Activated CD4-positive, alpha-beta T cell treated with anti-CD3 and anti-CD28 coated beads, Interleukin-2, Interleukin-4, amounts not matched to agents 100 ng/mL and 50 ng/mL, durations not matched to agents 16 hours and 8 hours (primary cell): ENCODE measurements around the gene ATG9B.

ENCODE experiments used
- DNase-seq: peaks from one replicate; pipeline ENCODE4 v3.0.0-alpha.2; 2020; ENCODE audit warnings: low spot score

Gene ATG9B

GRCh38 chr7:151024435-151025056, at the start of gene ATG9B:
ATG9B (minus strand) TSS chr7:151024494; CDS start chr7:151024423, 71 bp downstream.
- no peak for DNase-seq

- no peak for DNase-seq
Observed at GRCh38 chr7:151073990-151074389, 49.7 kb upstream of the ATG9B start.

GRCh38 chr7:151071032-151071866, 47.0 kb upstream of the ATG9B start:
- no peak for DNase-seq

GRCh38 chr7:151070574-151070960, 46.3 kb upstream of the ATG9B start:
- no peak for DNase-seq

GRCh38 chr7:151069841-151070573, 45.7 kb upstream of the ATG9B start:
- DNase-seq = no peak

GRCh38 chr7:151068069-151068773, 43.9 kb upstream of the ATG9B start:
- DNase-seq = no peak

GRCh38 chr7:151066273-151066974, 42.1 kb upstream of the ATG9B start:
- DNase-seq = no peak

- DNase-seq = no peak
Observed at GRCh38 chr7:151065516-151065915, 41.2 kb upstream of the ATG9B start.

GRCh38 chr7:151064993-151065392, 40.7 kb upstream of the ATG9B start:
- DNase-seq = no peak

GRCh38 chr7:151064454-151064853, 40.2 kb upstream of the ATG9B start:
- no peak for DNase-seq

- DNase-seq = no peak
Observed at GRCh38 chr7:151063212-151063561, 38.9 kb upstream of the ATG9B start.

GRCh38 chr7:151062399-151063211, 38.3 kb upstream of the ATG9B start:
- no peak for DNase-seq

GRCh38 chr7:151062111-151062398, 37.8 kb upstream of the ATG9B start:
- no peak for DNase-seq

- no peak for DNase-seq
Observed at GRCh38 chr7:151061213-151062110, 37.2 kb upstream of the ATG9B start.

- peak; percentile 23 for DNase-seq
Observed at GRCh38 chr7:151060416-151061212, 36.3 kb upstream of the ATG9B start.

GRCh38 chr7:151060113-151060415, 35.8 kb upstream of the ATG9B start:
- no peak for DNase-seq

- peak; percentile 63 for DNase-seq
Observed at GRCh38 chr7:151059367-151060112, 35.2 kb upstream of the ATG9B start, which contains the start of gene SLC4A2. SLC4A2 (plus strand) TSS chr7:151059589; CDS start chr7:151061988, 2,399 bp downstream.

GRCh38 chr7:151058781-151059366, 34.6 kb upstream of the ATG9B start:
- no peak for DNase-seq
